ENCODE data around the gene SDC1. TPM values are rescaled to one million over a fixed set of nuclear protein-coding genes. Genes with fewer than 3 reads are reported as not detected.

SDC1 gene
- total and polyA plus RNA-seq, 2 donors from 2014 or later: 206 to 266 TPM

GRCh38 chr2:20213651-20214565 is 11.0 kb downstream of the SDC1 start:
- TF ChIP-seq CTCF (IDR thresholded peaks at IDR 0.05; ENCODE audit: borderline replicate concordance, extremely low read depth, insufficient read depth): no peak
- intact Hi-C loops (cut with DNase I): no loop called here
- Histone ChIP-seq H3K4me1 (ENCODE audit: control insufficient read depth in 2 of 3, insufficient read depth in 2 of 3, low read depth in 1 of 3, low read length in 3 of 3) (peaks cover 3 to 61% (median 42%) of the 10 kb centered on the region in 3 donors), H3K4me3 (ENCODE audit: low read length in 3 of 3) (no peak overlapping the region), H3K9ac (ENCODE audit: low read length in 3 of 3) (peak overlapping the region in 1 of 3 donors; percentile 51), H3K9me3 (ENCODE audit: control insufficient read depth in 2 of 3, insufficient read depth in 1 of 3, low read length in 3 of 3) (no peaks in the 10 kb centered on the region), H3K27ac (ENCODE audit: low read depth in 2 of 2, low read length in 2 of 2) (peak overlapping the region; percentile 40 to 63), H3K27me3 (ENCODE audit: control insufficient read depth, insufficient read depth, low read length) (no peaks in the 10 kb centered on the region), H3K36me3 (ENCODE audit: control insufficient read depth in 2 of 3, insufficient read depth in 3 of 3, low read length in 3 of 3) (peaks cover 0 to 9% (median 2%) of the 10 kb centered on the region in 3 donors)
- peak in 4 of 5 donors; percentile 52 to 69 (median 62) for DNase-seq
- FAIRE-seq: no peak

- no peak for FAIRE-seq
- H3K9me3 ChIP-seq (ENCODE audit: control insufficient read depth in 2 of 3, insufficient read depth in 1 of 3, low read length in 3 of 3): no peaks in the 10 kb centered on the region
- peak overlapping the region in 1 of 3 donors; percentile 35 for H3K9ac ChIP-seq (ENCODE audit: low read length in 3 of 3)
- peaks cover 3 to 63% (median 46%) of the 10 kb centered on the region in 3 donors for H3K4me1 ChIP-seq (ENCODE audit: control insufficient read depth in 2 of 3, insufficient read depth in 2 of 3, low read depth in 1 of 3, low read length in 3 of 3)
- DNase-seq: peak in 2 of 5 donors; percentile 45 to 86
- intact Hi-C loops (cut with DNase I): no loop called here
- H3K4me3 ChIP-seq (ENCODE audit: low read length in 3 of 3): no peak overlapping the region
- no peaks in the 10 kb centered on the region for H3K27me3 ChIP-seq (ENCODE audit: control insufficient read depth, insufficient read depth, low read length)
- H3K27ac ChIP-seq (ENCODE audit: low read depth in 2 of 2, low read length in 2 of 2): peak overlapping the region; percentile 71 to 83
- H3K36me3 ChIP-seq (ENCODE audit: control insufficient read depth in 2 of 3, insufficient read depth in 3 of 3, low read length in 3 of 3): peaks cover 0 to 9% (median 2%) of the 10 kb centered on the region in 3 donors
- no peak for TF ChIP-seq CTCF (IDR thresholded peaks at IDR 0.05; ENCODE audit: borderline replicate concordance, extremely low read depth, insufficient read depth)
These were observed 11.9 kb downstream of the SDC1 start for GRCh38 chr2:20212871-20213503.

DNA sequence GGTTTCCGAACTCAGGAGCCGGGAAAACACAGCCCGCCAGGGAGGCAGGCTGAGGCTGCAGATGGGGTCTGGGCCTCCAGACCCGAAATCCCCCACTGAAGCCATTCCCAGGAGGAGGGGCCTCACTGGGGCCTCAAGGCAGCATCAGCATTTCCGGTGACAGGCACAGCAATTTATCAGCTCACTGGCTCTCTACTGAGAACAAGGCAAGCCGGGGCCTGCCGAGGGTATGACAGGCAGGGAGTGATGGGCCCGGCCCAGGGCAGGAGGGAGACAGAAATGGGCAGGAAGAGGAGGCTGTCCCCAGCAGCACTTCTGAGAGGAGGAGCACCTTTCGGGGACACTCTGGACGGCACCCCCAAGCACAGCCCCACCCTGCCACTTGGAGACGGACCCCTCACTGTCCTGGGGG is 12.5 kb downstream of the SDC1 start:
- FAIRE-seq: no peak
- Histone ChIP-seq H3K27ac (ENCODE audit: low read depth in 2 of 2, low read length in 2 of 2) (peak overlapping the region; percentile 71 to 83), H3K27me3 (ENCODE audit: control insufficient read depth, insufficient read depth, low read length) (no peaks in the 10 kb centered on the region), H3K9me3 (ENCODE audit: control insufficient read depth in 2 of 3, insufficient read depth in 1 of 3, low read length in 3 of 3) (no peaks in the 10 kb centered on the region), H3K9ac (ENCODE audit: low read length in 3 of 3) (peak overlapping the region in 1 of 3 donors; percentile 34), H3K36me3 (ENCODE audit: control insufficient read depth in 2 of 3, insufficient read depth in 3 of 3, low read length in 3 of 3) (peaks cover 0 to 9% (median 2%) of the 10 kb centered on the region in 3 donors), H3K4me3 (ENCODE audit: low read length in 3 of 3) (no peak overlapping the region), H3K4me1 (ENCODE audit: control insufficient read depth in 2 of 3, insufficient read depth in 2 of 3, low read depth in 1 of 3, low read length in 3 of 3) (peaks cover 3 to 65% (median 46%) of the 10 kb centered on the region in 3 donors)
- intact Hi-C loops (cut with DNase I): no loop called here
- TF ChIP-seq CTCF (IDR thresholded peaks at IDR 0.05; ENCODE audit: borderline replicate concordance, extremely low read depth, insufficient read depth): no peak
- peak; percentile 80 to 93 (median 83) for DNase-seq

Data from kidney (tissue), 14 donors.